Gastroesophageal sphincter (tissue), 4 donors: ENCODE results near the gene TFB1M. TPM values are rescaled to one million over a fixed set of nuclear protein-coding genes. Genes with fewer than 3 reads are reported as not detected.
"Not testable (repeated sequence)": the region's sequence is repeated elsewhere in the genome, so short reads cannot be mapped to it uniquely, and the experiment has no call there.

Experiments used
- ATAC-seq: fragments of 150-250 bp; one replicate; pipeline ENCODE4 v1.9.1; 2016; ENCODE audit warnings: mild to moderate bottlenecking, moderate library complexity
- H3K27ac ChIP-seq, 4 donors: fragments of 200-600 bp; sonication (generic) in 3 of 4; 1 replicate in 3 of 4; 2 replicates in 1 of 4; pipeline ENCODE4 v1.5.1; 2016 to 2019
- H3K27me3 ChIP-seq: fragments of 200-600 bp; sonication (generic); one replicate; pipeline ENCODE4 v1.5.1; 2019
- H3K36me3 ChIP-seq, 2 donors: fragments of 200-600 bp; sonication (generic); one replicate each; pipeline ENCODE4 v1.5.1; 2019; ENCODE audit warnings: control low read depth in 1 of 2
- H3K4me1 ChIP-seq, 3 donors: fragments of 200-600 bp; sonication (generic); 1 replicate in 2 of 3; 2 replicates in 1 of 3; pipeline ENCODE4 v1.5.1; 2016 to 2019; ENCODE audit warnings: control low read depth in 2 of 3
- H3K4me3 ChIP-seq, 2 donors: fragments of 200-600 bp; sonication (generic); one replicate each; pipeline ENCODE4 v1.5.1; 2019; ENCODE audit warnings: mild to moderate bottlenecking in 1 of 2, moderate library complexity in 1 of 2
- H3K9me3 ChIP-seq, 3 donors: fragments of 200-600 bp; sonication (generic); one replicate each; pipeline ENCODE4 v1.5.1; 2017 to 2019; ENCODE audit warnings: control low read depth in 2 of 3
- CTCF ChIP-seq, 4 experiments: fragments of 200-600 bp in 2 of 4; fragments of 450-650 bp in 2 of 4; sonication (generic) in 1 of 4; IDR thresholded peaks; one replicate each; pipeline ENCODE4 v1.5.1; 2017 to 2019; ENCODE audit warnings: antibody characterized with exemption in 4 of 4, mild to moderate bottlenecking in 2 of 4, moderate library complexity in 2 of 4
- EP300 ChIP-seq: sonication (generic); formaldehyde crosslinking; IDR thresholded peaks from one replicate; pipeline ENCODE4 v1.6.1; 2017; ENCODE audit warnings: antibody characterized with exemption, mild to moderate bottlenecking
- POLR2A ChIP-seq, 2 donors: fragments of 450-650 bp; IDR thresholded peaks; one replicate each; pipeline ENCODE4 v1.6.1; 2017; ENCODE audit warnings: antibody characterized with exemption in 2 of 2, mild to moderate bottlenecking in 2 of 2, moderate library complexity in 1 of 2
- POLR2AphosphoS5 ChIP-seq: sonication (generic); formaldehyde crosslinking; IDR thresholded peaks from one replicate; pipeline ENCODE4 v1.6.1; 2017; ENCODE audit warnings: antibody characterized with exemption
- WGBS, 2 donors: methylation state at CpG; one replicate each; pipeline ENCODE4 v1.1.5; 2018; ENCODE audit warnings: low coverage in 1 of 2; 5-methylcytosine and 5-hydroxymethylcytosine counted together
- total RNA-seq, 4 donors: library from RNA; depleted of rRNA; stranded (reverse); fragments of >200 nt; gene quantifications; one replicate each; pipeline ENCODE4 v1.1.0, GENCODE V29; 2016

Gene TFB1M
- total RNA-seq, 4 donors from 2014 or later = 6.7 to 16.4 (median 12.5) TPM

- no peak overlapping the region for H3K4me3 ChIP-seq
- no peaks in the 10 kb centered on the region for H3K9me3 ChIP-seq
- H3K4me1 ChIP-seq = peaks cover 0 to 45% (median 4%) of the 10 kb centered on the region in 3 donors
- no peak for TF ChIP-seq EP300
- TF ChIP-seq CTCF (IDR thresholded peaks at IDR 0.05) = no peak
- TF ChIP-seq POLR2A (IDR thresholded peaks at IDR 0.05) = no peak
- no peak for TF ChIP-seq POLR2AphosphoS5
- 10 to 43% methylated on average over 2 to 6 of the region's 6 CpGs for WGBS, 2 donors
- H3K36me3 ChIP-seq = no peaks in the 10 kb centered on the region
- no peaks in the 10 kb centered on the region for H3K27me3 ChIP-seq
- ATAC-seq = peak; percentile 33
- H3K27ac ChIP-seq = peak overlapping the region in 3 of 4 donors; percentile 66 to 79 (median 75)
These were observed 81.4 kb downstream of the TFB1M start for GRCh38 chr6:155232848-155233247.

GRCh38 chr6:155230975-155231374 is 83.3 kb downstream of the TFB1M start:
- H3K9me3 ChIP-seq, ATAC-seq, H3K4me3 ChIP-seq, H3K27me3 ChIP-seq, H3K36me3 ChIP-seq: not testable (repeated sequence)
- Histone ChIP-seq H3K4me1 (peaks cover 0 to 53% (median 4%) of the 10 kb centered on the region in 3 donors), H3K27ac (peak overlapping the region in 2 of 4 donors; percentile 66 to 79)
- 89 to 94% methylated on average over 4 of the region's 4 CpGs for WGBS, 2 donors

GRCh38 chr6:155228546-155229166 is 85.6 kb downstream of the TFB1M start:
- Histone ChIP-seq H3K27me3 (no peaks in the 10 kb centered on the region), H3K27ac (peak overlapping the region; percentile 51 to 80 (median 76)), H3K9me3 (no peaks in the 10 kb centered on the region), H3K4me3 (no peak overlapping the region), H3K4me1 (peaks cover 0 to 39% (median 4%) of the 10 kb centered on the region in 3 donors), H3K36me3 (no peaks in the 10 kb centered on the region)
- ATAC-seq = peak; percentile 52
- 31 to 49% methylated on average over 5 to 10 of the region's 13 CpGs for WGBS, 2 donors
- TF ChIP-seq POLR2AphosphoS5 (no peak), EP300 (no peak), POLR2A (IDR thresholded peaks at IDR 0.05) (peak in 1 of 2 donors; percentile 12), CTCF (IDR thresholded peaks at IDR 0.05) (no peak)

- peak overlapping the region in 1 of 4 donors; percentile 79 for H3K27ac ChIP-seq
- H3K9me3 ChIP-seq = no peaks in the 10 kb centered on the region
- no peak for TF ChIP-seq EP300
- TF ChIP-seq CTCF (IDR thresholded peaks at IDR 0.05) = no peak
- no peak for TF ChIP-seq POLR2AphosphoS5
- TF ChIP-seq POLR2A (IDR thresholded peaks at IDR 0.05) = no peak
- WGBS, 2 donors = 97 to 100% methylated on average over 3 to 4 of the region's 4 CpGs
- peaks cover 0 to 25% (median 4%) of the 10 kb centered on the region in 3 donors for H3K4me1 ChIP-seq
- no peak for ATAC-seq
- no peaks in the 10 kb centered on the region for H3K27me3 ChIP-seq
- no peaks in the 10 kb centered on the region for H3K36me3 ChIP-seq
- no peak overlapping the region for H3K4me3 ChIP-seq
These were observed 87.2 kb downstream of the TFB1M start for GRCh38 chr6:155227046-155227445.

GRCh38 chr6:155224618-155225017 is 89.7 kb downstream of the TFB1M start:
- H3K27me3 ChIP-seq = no peaks in the 10 kb centered on the region
- TF ChIP-seq EP300 (no peak), CTCF (IDR thresholded peaks at IDR 0.05) (no peak), POLR2AphosphoS5 (no peak), POLR2A (IDR thresholded peaks at IDR 0.05) (no peak)
- no peaks in the 10 kb centered on the region for H3K36me3 ChIP-seq
- H3K9me3 ChIP-seq = no peaks in the 10 kb centered on the region
- no peak overlapping the region for H3K4me3 ChIP-seq
- peaks cover 0 to 33% (median 4%) of the 10 kb centered on the region in 3 donors for H3K4me1 ChIP-seq
- no peak overlapping the region for H3K27ac ChIP-seq
- 89 to 100% methylated on average over 1 to 7 of the region's 7 CpGs for WGBS, 2 donors
- no peak for ATAC-seq
